B cell (primary cell): ENCODE data around the gene RBP2. TPM values are rescaled to one million over a fixed set of nuclear protein-coding genes. Genes with fewer than 3 reads are reported as not detected.

Experiments
- ATAC-seq: fragments of 200-7000 bp; cut with Tn5 transposase; one replicate; pipeline ENCODE4 v1.10.0; 2021; ENCODE audit warnings: low read depth, mild to moderate bottlenecking, moderate number of reproducible peaks, moderate library complexity
- CTCF ChIA-PET: fragments of 350-600 bp; sonication (Branson Sonifier 250); formaldehyde crosslinking; loops from one replicate; lab custom pipeline; 2021; ENCODE audit warnings: antibody characterized with exemption, inconsistent platforms; lab: Charles Lee
- POLR2A ChIA-PET: fragments of 350-600 bp; sonication (Branson Sonifier 250); formaldehyde crosslinking; loops from one replicate; lab custom pipeline; 2021; ENCODE audit warnings: antibody characterized with exemption; lab: Charles Lee
- DNase-seq: peaks from one replicate; pipeline ENCODE4 v3.0.0; 2013
- H2AFZ ChIP-seq: 2 replicates; pipeline ENCODE4 v1.6.1; 2012; ENCODE audit warnings: mild to moderate bottlenecking, low read depth, low read length; ENCODE audit not compliant: insufficient read depth, poor library complexity, severe bottlenecking
- H3K27ac ChIP-seq, 2 donors: 1 replicate in 1 of 2; 2 replicates in 1 of 2; pipeline ENCODE4 v1.5.1; 2012 to 2013; ENCODE audit warnings: low read length in 2 of 2, mild to moderate bottlenecking in 2 of 2, moderate library complexity in 1 of 2
- H3K27me3 ChIP-seq, 4 experiments: fragments of 200-600 bp in 1 of 4; sonication (generic) in 1 of 4; replicated peaks in 1 of 4; 1 replicate in 2 of 4; 2 replicates in 2 of 4; pipeline versions ENCODE4 v1.6.1 to v1.7.0; 2013 to 2016; ENCODE audit warnings: low read length in 3 of 4, mild to moderate bottlenecking in 2 of 4, mixed read lengths in 1 of 4, moderate library complexity in 1 of 4; ENCODE audit not compliant: insufficient read depth in 4 of 4, control insufficient read depth in 3 of 4; ENCODE audit errors: control extremely low read depth in 1 of 4
- H3K36me3 ChIP-seq, 2 experiments: replicated peaks in 1 of 2; 1 replicate in 1 of 2; 2 replicates in 1 of 2; pipeline versions ENCODE4 v1.6.1 to v1.7.1; 2013; ENCODE audit warnings: low read length in 1 of 2; ENCODE audit not compliant: insufficient read depth in 2 of 2, control insufficient read depth in 1 of 2; ENCODE audit errors: control extremely low read depth in 1 of 2, extremely low read depth in 1 of 2
- H3K4me1 ChIP-seq, 2 donors: fragments of 200-600 bp in 1 of 2; sonication (generic) in 1 of 2; 1 replicate in 1 of 2; 2 replicates in 1 of 2; pipeline versions ENCODE4 v1.5.1 to v1.6.1; 2013 to 2017; ENCODE audit warnings: low read length in 2 of 2; ENCODE audit not compliant: control insufficient read depth in 2 of 2, insufficient read depth in 2 of 2
- H3K4me2 ChIP-seq: replicated peaks from 2 replicates; pipeline ENCODE3; 2012; ENCODE audit warnings: mild to moderate bottlenecking, low read depth, low read length; ENCODE audit not compliant: poor library complexity, severe bottlenecking
- H3K4me3 ChIP-seq, 5 experiments: fragments of 200-600 bp in 1 of 5; sonication (generic) in 1 of 5; 1 replicate in 3 of 5; 2 replicates in 2 of 5; pipeline versions ENCODE4 v1.5.1 to v1.7.0; 2011 to 2016; ENCODE audit warnings: low read length in 4 of 5, mild to moderate bottlenecking in 4 of 5, low read depth in 2 of 5, control low read depth in 1 of 5, moderate library complexity in 1 of 5; ENCODE audit not compliant: insufficient read depth in 1 of 5; ENCODE audit errors: control extremely low read depth in 1 of 5, extremely low read depth in 1 of 5
- H3K79me2 ChIP-seq: fragments of 200-600 bp; sonication (generic); one replicate; pipeline ENCODE4 v1.6.0; 2016; ENCODE audit warnings: low read length; ENCODE audit not compliant: control insufficient read depth, insufficient read depth
- H3K9ac ChIP-seq: fragments of 200-600 bp; sonication (generic); 2 replicates; pipeline ENCODE4 v1.6.1; 2017; ENCODE audit warnings: mild to moderate bottlenecking, low read length, moderate library complexity
- H3K9me3 ChIP-seq, 3 donors: one replicate each; pipeline versions ENCODE4 v1.6.1 to v1.7.1; 2013; ENCODE audit warnings: low read length in 2 of 3; ENCODE audit not compliant: control insufficient read depth in 2 of 3, insufficient read depth in 1 of 3; ENCODE audit errors: control extremely low read depth in 1 of 3
- H4K20me1 ChIP-seq: 2 replicates; pipeline ENCODE4 v1.6.0; 2012; ENCODE audit warnings: mild to moderate bottlenecking, low read length; ENCODE audit not compliant: insufficient read depth, control insufficient read depth, poor library complexity, severe bottlenecking
- H3K27ac Mint-ChIP-seq: one replicate; pipeline ENCODE4 v1.8.0; 2021; ENCODE audit warnings: mixed read lengths
- H3K27me3 Mint-ChIP-seq: one replicate; pipeline ENCODE4 v1.8.0; 2021; ENCODE audit warnings: mixed read lengths
- H3K4me1 Mint-ChIP-seq: one replicate; pipeline ENCODE4 v1.8.0; 2021; ENCODE audit warnings: mixed read lengths
- H3K4me3 Mint-ChIP-seq: one replicate; pipeline ENCODE4 v1.8.0; 2021; ENCODE audit warnings: mixed read lengths
- H3K9me3 Mint-ChIP-seq: one replicate; pipeline ENCODE4 v1.8.0; 2022; ENCODE audit warnings: mixed read lengths; ENCODE audit not compliant: insufficient read depth
- CTCF ChIP-seq: fragments of 200-600 bp; IDR thresholded peaks from one replicate; pipeline ENCODE4 v1.8.0; 2022; ENCODE audit warnings: antibody characterized with exemption, mild to moderate bottlenecking
- EZH2 ChIP-seq: IDR thresholded peaks from 2 replicates; pipeline ENCODE4 v1.6.1; 2012; ENCODE audit warnings: borderline replicate concordance, low read depth, mild to moderate bottlenecking, moderate library complexity, low read length; ENCODE audit not compliant: insufficient read depth, poor library complexity, severe bottlenecking
- WGBS: methylation state at CpG from one replicate; pipeline ENCODE4 v1.1.5; 2013; ENCODE audit warnings: missing lambda C conversion rate; ENCODE audit not compliant: insufficient coverage; 5-methylcytosine and 5-hydroxymethylcytosine counted together
- intact Hi-C: fragments of 100-400 bp; cut with micrococcal nuclease; formaldehyde crosslinking; loops from one replicate; pipeline ENCODE4 v1.10.0; 2022
- polyA plus RNA-seq: library from polyadenylated mRNA; depleted of rRNA; stranded (reverse); fragments of >200 nt; gene quantifications from 2 replicates; pipeline ENCODE4 v1.2.3, GENCODE V29; 2012
- total RNA-seq, 2 donors: library from RNA; stranded (reverse); fragments of 120-200 nt in 1 of 2; gene quantifications; 1 replicate in 1 of 2; 2 replicates in 1 of 2; pipeline versions ENCODE4 v1.2.3 to v1.2.4, GENCODE V29; 2013 to 2022

The RBP2 gene
- total and polyA plus RNA-seq, 2 donors (not counting 1 experiment from before 2014, with no cell fraction given) = not detected

- POLR2A ChIA-PET = no interaction called here
- Histone ChIP-seq H3K4me2 (no peak overlapping the region), H3K27me3 (no peaks in the 10 kb centered on the region), H3K9ac (no peak overlapping the region), H3K9me3 (no peaks in the 10 kb centered on the region), H3K4me3 (no peak overlapping the region), H4K20me1 (no peaks in the 10 kb centered on the region), H3K4me1 (no peaks in the 10 kb centered on the region), H2AFZ (no peak overlapping the region), H3K36me3 (no peaks in the 10 kb centered on the region), H3K27ac (no peak overlapping the region), H3K79me2 (no peaks in the 10 kb centered on the region)
- no peak overlapping the region for H3K4me3 Mint-ChIP-seq
- H3K27me3 Mint-ChIP-seq = no peaks in the 10 kb centered on the region
- CTCF ChIA-PET = interaction anchor here (1.3 kb wide), 1 partner anchor 13 kb away, joined by 4 read pairs; no protein-coding TSS in a partner anchor
- TF ChIP-seq CTCF (no peak), EZH2 (no peak)
- ATAC-seq (no peak), DNase-seq (no peak)
- no peak overlapping the region for H3K27ac Mint-ChIP-seq
- 88% methylated on average over 1 of the region's 1 CpG for WGBS
- intact Hi-C loops = no loop called here
- no peaks in the 10 kb centered on the region for H3K9me3 Mint-ChIP-seq
- no peaks in the 10 kb centered on the region for H3K4me1 Mint-ChIP-seq
These were observed 34.7 kb downstream of the RBP2 start for GRCh38 chr3:139441656-139442055.

GRCh38 chr3:139440639-139441556 lies 35.4 kb downstream of the RBP2 start:
- no peak overlapping the region for H3K4me2 ChIP-seq
- no peaks in the 10 kb centered on the region for H3K9me3 ChIP-seq
- ChIA-PET POLR2A (no interaction called here), CTCF (interaction anchor here (0.7 to 1.3 kb wide), 2 partner anchors 13 to 1177 kb away, joined by 3 to 4 read pairs; no protein-coding TSS in a partner anchor)
- H3K79me2 ChIP-seq = no peaks in the 10 kb centered on the region
- Mint-ChIP-seq H3K9me3 (no peaks in the 10 kb centered on the region), H3K27me3 (no peaks in the 10 kb centered on the region), H3K4me3 (no peak overlapping the region), H3K4me1 (no peaks in the 10 kb centered on the region), H3K27ac (no peak overlapping the region)
- no peak for TF ChIP-seq EZH2
- no peak for TF ChIP-seq CTCF
- ATAC-seq (no peak), DNase-seq (no peak)
- no peaks in the 10 kb centered on the region for H4K20me1 ChIP-seq
- H3K4me3 ChIP-seq = no peak overlapping the region
- H3K4me1 ChIP-seq = no peaks in the 10 kb centered on the region
- H2AFZ ChIP-seq = no peak overlapping the region
- intact Hi-C loops = no loop called here
- no peaks in the 10 kb centered on the region for H3K27me3 ChIP-seq
- H3K36me3 ChIP-seq = no peaks in the 10 kb centered on the region
- no peak overlapping the region for H3K9ac ChIP-seq
- WGBS = 100% methylated on average over 3 of the region's 7 CpGs
- no peak overlapping the region for H3K27ac ChIP-seq
